ENCODE measurements around the gene SRP19.

GRCh38 chr5:112833971-112834370 is 27.1 kb upstream of the SRP19 start:
- TF ChIP-seq, protein P1, sequence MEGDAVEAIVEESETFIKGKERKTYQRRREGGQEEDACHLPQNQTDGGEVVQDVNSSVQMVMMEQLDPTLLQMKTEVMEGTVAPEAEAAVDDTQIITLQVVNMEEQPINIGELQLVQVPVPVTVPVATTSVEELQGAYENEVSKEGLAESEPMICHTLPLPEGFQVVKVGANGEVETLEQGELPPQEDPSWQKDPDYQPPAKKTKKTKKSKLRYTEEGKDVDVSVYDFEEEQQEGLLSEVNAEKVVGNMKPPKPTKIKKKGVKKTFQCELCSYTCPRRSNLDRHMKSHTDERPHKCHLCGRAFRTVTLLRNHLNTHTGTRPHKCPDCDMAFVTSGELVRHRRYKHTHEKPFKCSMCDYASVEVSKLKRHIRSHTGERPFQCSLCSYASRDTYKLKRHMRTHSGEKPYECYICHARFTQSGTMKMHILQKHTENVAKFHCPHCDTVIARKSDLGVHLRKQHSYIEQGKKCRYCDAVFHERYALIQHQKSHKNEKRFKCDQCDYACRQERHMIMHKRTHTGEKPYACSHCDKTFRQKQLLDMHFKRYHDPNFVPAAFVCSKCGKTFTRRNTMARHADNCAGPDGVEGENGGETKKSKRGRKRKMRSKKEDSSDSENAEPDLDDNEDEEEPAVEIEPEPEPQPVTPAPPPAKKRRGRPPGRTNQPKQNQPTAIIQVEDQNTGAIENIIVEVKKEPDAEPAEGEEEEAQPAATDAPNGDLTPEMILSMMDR (conservative IDR thresholded peaks at IDR 0.05) = no peak
- no peak for TF ChIP-seq ZFX (IDR thresholded peaks at IDR 0.05)
